HTR-8/SVneo (cell line): ENCODE results near the gene RAMACL.

Source experiments
- DNase-seq: peaks from one replicate; pipeline ENCODE4 v3.0.0; 2011; ENCODE audit warnings: low spot score, mixed read lengths; ENCODE audit not compliant: insufficient read length
- FAIRE-seq: peaks from 2 replicates; lab custom pipeline; 2011; peaks lifted over from hg19 to GRCh38; lab: Jason Lieb, UNC

RAMACL gene

GRCh38 chr6:166618866-166619761, 32.6 kb upstream of the RAMACL start:
- FAIRE-seq (no peak), DNase-seq (no peak)

- FAIRE-seq, result no peak
- DNase-seq, result no peak
Measured at GRCh38 chr6:166618251-166618650, 31.8 kb upstream of the RAMACL start.

- FAIRE-seq (no peak), DNase-seq (no peak)
Measured at GRCh38 chr6:166617359-166617758, 30.9 kb upstream of the RAMACL start.

- FAIRE-seq, result no peak
- DNase-seq, result no peak
Measured at GRCh38 chr6:166616261-166617238, 30.1 kb upstream of the RAMACL start.

- no peak for DNase-seq
- FAIRE-seq, result no peak
Measured at GRCh38 chr6:166615059-166615770, 28.7 kb upstream of the RAMACL start.

- FAIRE-seq (no peak), DNase-seq (no peak)
Measured at GRCh38 chr6:166614589-166614988, 28.1 kb upstream of the RAMACL start.

GRCh38 chr6:166614171-166614583, 27.7 kb upstream of the RAMACL start:
- DNase-seq, result no peak
- no peak for FAIRE-seq

GRCh38 chr6:166613027-166613426, 26.5 kb upstream of the RAMACL start:
- DNase-seq (no peak), FAIRE-seq (no peak)

GRCh38 chr6:166612471-166612881, 26.0 kb upstream of the RAMACL start:
- no peak for DNase-seq
- no peak for FAIRE-seq

- FAIRE-seq (no peak), DNase-seq (no peak)
Measured at GRCh38 chr6:166611631-166612030, 25.2 kb upstream of the RAMACL start.

- no peak for DNase-seq
- FAIRE-seq, result no peak
Measured at GRCh38 chr6:166610069-166610468, 23.6 kb upstream of the RAMACL start.

GRCh38 chr6:166608774-166609173, 22.3 kb upstream of the RAMACL start:
- FAIRE-seq (no peak), DNase-seq (no peak)

GRCh38 chr6:166605752-166606151, 19.3 kb upstream of the RAMACL start:
- FAIRE-seq (no peak), DNase-seq (no peak)

- FAIRE-seq (no peak), DNase-seq (no peak)
Measured at GRCh38 chr6:166604911-166605310, 18.4 kb upstream of the RAMACL start.

GRCh38 chr6:166604328-166604727, 17.9 kb upstream of the RAMACL start:
- DNase-seq (no peak), FAIRE-seq (no peak)

GRCh38 chr6:166603043-166603690, 16.7 kb upstream of the RAMACL start:
- DNase-seq, result no peak
- FAIRE-seq, result no peak

GRCh38 chr6:166601956-166602355, 15.5 kb upstream of the RAMACL start:
- no peak for DNase-seq
- FAIRE-seq, result no peak

- DNase-seq (no peak), FAIRE-seq (no peak)
Measured at GRCh38 chr6:166600931-166601330, 14.5 kb upstream of the RAMACL start.

- DNase-seq (no peak), FAIRE-seq (no peak)
Measured at GRCh38 chr6:166599205-166599604, 12.7 kb upstream of the RAMACL start.
